Activated T-helper 1 cell treated with anti-CD3 and anti-CD28 coated beads, Interleukin-12 subunit alpha, Interleukin-12 subunit beta, Interleukin-2, Interleukin-4 antibody, amounts not matched to agents 30 ng/mL and 10 ng/mL and 1 ng/mL, durations not matched to agents 14 hours and 24 hours and 36 hours (primary cell): ENCODE data around the gene SLC22A4. TPM values are rescaled to one million over a fixed set of nuclear protein-coding genes. Genes with fewer than 3 reads are reported as not detected.

Experiments used
- DNase-seq: peaks from one replicate; pipeline ENCODE4 v3.0.0; 2021; ENCODE audit warnings: low spot score
- H3K27ac Mint-ChIP-seq: one replicate; pipeline ENCODE4 v1.8.0; 2021; ENCODE audit warnings: mild to moderate bottlenecking, mixed read lengths
- H3K27me3 Mint-ChIP-seq: one replicate; pipeline ENCODE4 v1.8.0; 2022; ENCODE audit warnings: mild to moderate bottlenecking, moderate library complexity, mixed read lengths; ENCODE audit not compliant: insufficient read depth
- H3K36me3 Mint-ChIP-seq: one replicate; pipeline ENCODE4 v1.8.0; 2021; ENCODE audit warnings: low read depth, mixed read lengths
- H3K4me1 Mint-ChIP-seq: one replicate; pipeline ENCODE4 v1.8.0; 2021; ENCODE audit warnings: low read depth, mixed read lengths
- H3K4me3 Mint-ChIP-seq: one replicate; pipeline ENCODE4 v1.8.0; 2021; ENCODE audit warnings: mild to moderate bottlenecking, moderate library complexity, mixed read lengths
- H3K9me3 Mint-ChIP-seq: one replicate; pipeline ENCODE4 v1.8.0; 2021; ENCODE audit warnings: mixed read lengths
- intact Hi-C: fragments of 100-400 bp; cut with micrococcal nuclease; formaldehyde crosslinking; loops from one replicate; pipeline ENCODE4 v1.15.1; 2024
- total RNA-seq: library from RNA; stranded (reverse); gene quantifications from 2 replicates; pipeline ENCODE4 v1.2.3, GENCODE V29; 2022

Gene SLC22A4
- total RNA-seq, 1 donor from 2014 or later = 1.6 TPM

DNA sequence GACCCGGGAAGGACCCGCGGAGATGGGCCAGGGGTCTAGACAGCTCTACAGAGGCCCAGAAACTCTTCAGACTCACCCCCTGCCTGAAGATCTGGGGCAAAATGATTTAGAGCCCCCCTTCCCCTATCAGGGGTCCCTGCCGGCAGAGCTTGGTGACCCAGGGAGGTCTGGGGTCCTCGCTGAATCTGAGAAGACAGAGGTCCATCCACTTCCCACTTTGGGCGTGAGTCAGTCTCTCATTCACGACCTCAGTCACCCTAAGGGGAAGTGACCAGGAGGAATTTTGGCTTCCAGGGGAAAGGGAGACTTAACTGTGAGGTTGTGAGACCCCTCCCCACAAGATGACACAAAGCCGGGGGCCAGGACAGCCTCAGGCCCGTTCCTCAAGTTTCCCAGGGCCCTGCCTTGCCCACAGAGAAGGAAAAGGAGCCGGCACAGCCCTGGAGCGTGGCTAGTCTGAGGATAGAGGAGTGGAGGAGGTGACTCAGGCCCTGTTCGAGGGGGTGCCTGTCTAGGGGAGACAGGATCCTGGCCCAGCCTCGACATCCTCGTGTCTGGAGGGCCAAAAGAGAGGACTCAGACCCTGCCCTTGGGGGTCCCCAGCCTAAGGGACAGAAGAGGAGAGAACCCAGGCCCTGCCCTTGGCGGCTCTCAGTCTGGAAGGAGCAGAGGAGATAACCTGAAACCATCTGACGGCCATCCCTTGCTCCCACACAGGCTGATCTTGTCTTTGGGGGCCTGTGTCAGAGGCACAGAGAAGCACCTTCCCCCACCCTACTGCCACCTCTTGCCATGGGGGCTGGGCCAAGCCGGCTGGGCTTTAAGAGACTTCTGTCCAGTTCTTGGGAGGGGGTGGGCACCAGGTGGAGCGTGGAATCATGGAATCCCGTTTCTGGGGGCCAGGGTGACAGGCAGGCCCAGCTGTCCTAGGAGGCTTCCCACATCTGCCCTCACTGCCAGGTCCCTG lies 35.8 kb upstream of the SLC22A4 start:
- Mint-ChIP-seq H3K4me3 (no peak overlapping the region), H3K36me3 (peaks cover 3% of the 10 kb centered on the region), H3K27ac (peak overlapping the region; percentile 34), H3K4me1 (peaks cover 29% of the 10 kb centered on the region), H3K27me3 (peaks cover 18% of the 10 kb centered on the region), H3K9me3 (no peaks in the 10 kb centered on the region)
- intact Hi-C loops = no loop called here
- no peak for DNase-seq

GRCh38 chr5:132259069-132259851 lies 34.9 kb upstream of the SLC22A4 start:
- peak overlapping the region; percentile 50 for H3K27ac Mint-ChIP-seq
- peaks cover 18% of the 10 kb centered on the region for H3K27me3 Mint-ChIP-seq
- no peak overlapping the region for H3K4me3 Mint-ChIP-seq
- no peaks in the 10 kb centered on the region for H3K9me3 Mint-ChIP-seq
- no peak for DNase-seq
- intact Hi-C loops = no loop called here
- H3K4me1 Mint-ChIP-seq = peaks cover 33% of the 10 kb centered on the region
- H3K36me3 Mint-ChIP-seq = peaks cover 3% of the 10 kb centered on the region

GRCh38 chr5:132260051-132260450 lies 34.1 kb upstream of the SLC22A4 start:
- Mint-ChIP-seq H3K36me3 (peaks cover 3% of the 10 kb centered on the region), H3K27ac (peak overlapping the region; percentile 69), H3K27me3 (peaks cover 18% of the 10 kb centered on the region), H3K4me3 (peak overlapping the region; percentile 41), H3K9me3 (no peaks in the 10 kb centered on the region), H3K4me1 (peaks cover 40% of the 10 kb centered on the region)
- intact Hi-C loops = loop anchor here (2.0 kb wide), 1 partner anchor 13 kb away; no protein-coding TSS in a partner anchor
- DNase-seq = no peak

DNA sequence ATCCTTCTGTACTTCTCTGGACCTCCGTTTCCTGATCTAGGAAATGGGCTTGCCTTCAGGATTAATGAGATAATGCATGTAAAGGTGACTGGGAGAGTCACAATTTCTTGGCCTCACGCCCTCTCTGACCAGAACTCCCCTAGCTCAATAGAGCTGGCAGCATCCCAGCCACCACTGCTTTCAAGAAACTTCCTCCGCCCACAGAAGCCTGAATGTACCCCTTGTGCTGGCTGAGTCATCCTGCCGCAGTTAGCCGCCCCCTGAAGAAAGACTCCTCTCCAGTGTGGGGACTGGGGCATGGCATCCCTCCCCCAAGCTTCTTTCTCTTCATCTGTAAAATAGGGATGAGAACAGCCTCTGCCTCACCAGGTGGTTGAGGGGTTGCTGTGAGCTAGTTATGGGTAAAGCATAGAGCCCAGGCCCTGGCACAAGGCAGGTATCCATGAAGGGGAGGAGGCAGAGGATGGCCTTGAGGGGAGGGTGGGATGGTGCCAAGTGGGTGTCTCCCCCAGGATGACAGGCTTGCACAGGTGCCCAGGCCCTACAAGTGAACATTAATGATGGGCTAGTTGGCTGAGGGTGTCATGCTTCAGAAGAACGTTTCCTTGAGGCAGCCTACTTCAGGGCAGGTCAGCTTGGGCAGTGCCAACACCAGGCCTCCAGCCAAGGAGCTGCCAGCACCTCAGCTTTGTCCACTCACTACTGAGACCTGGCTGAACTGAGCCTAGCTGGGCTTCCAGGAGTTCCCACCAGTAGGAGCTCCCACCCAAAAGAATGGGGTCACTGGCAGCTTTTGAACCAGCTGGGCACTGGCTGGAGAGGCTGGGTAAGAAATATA lies 33.3 kb upstream of the SLC22A4 start:
- no peak for DNase-seq
- Mint-ChIP-seq H3K36me3 (peaks cover 3% of the 10 kb centered on the region), H3K4me1 (peaks cover 41% of the 10 kb centered on the region), H3K4me3 (peak overlapping the region; percentile 41), H3K27ac (peak overlapping the region; percentile 69), H3K9me3 (no peaks in the 10 kb centered on the region), H3K27me3 (peaks cover 17% of the 10 kb centered on the region)
- intact Hi-C loops = loop anchor here (2.0 kb wide), 1 partner anchor 14 kb away; no protein-coding TSS in a partner anchor

DNA sequence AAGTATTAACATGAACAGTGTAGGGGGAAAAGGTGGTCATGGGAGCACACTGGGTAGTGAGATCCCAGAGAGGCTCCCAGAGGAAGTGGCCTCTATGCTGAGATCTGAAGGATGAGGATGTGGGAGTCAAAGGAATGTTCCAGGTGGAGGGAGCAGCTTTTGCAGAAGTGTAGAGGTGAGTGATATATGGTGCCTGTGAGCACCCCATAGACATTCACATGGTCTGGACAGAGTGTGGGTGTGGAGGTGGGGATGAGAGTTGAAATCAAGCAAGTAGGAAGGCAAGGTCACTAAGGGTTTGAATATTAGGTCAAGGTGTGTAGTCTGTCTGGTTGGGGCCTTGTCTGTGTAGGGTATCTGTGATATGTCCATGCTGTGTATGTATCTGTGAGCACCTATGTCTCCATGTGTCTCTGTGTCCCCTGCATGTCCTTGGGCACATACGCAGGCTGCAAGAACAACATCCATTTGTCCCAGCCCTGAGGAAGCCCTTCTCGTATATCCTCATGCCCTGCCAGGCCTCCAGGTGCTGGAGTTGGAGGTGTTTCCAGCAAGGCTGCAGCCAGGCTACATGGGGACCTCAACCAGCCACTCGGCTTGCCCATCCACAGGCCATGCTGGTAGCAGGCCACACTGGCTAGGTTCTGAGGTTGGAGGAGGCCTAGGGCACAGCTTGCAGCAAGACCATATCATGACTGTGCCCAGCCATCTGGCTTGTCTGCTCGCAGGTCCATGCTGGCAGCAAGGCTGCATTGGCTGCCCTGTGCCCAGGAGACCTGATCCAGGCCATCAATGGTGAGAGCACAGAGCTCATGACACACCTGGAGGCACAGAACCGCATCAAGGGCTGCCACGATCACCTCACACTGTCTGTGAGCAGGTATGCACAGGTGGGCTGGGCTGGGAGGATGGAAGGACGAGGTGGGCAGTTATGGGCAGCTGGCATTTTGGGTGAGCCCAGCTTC lies 32.0 kb upstream of the SLC22A4 start:
- Mint-ChIP-seq H3K4me3 (peak overlapping the region; percentile 2), H3K36me3 (no peaks in the 10 kb centered on the region), H3K27me3 (peaks cover 6% of the 10 kb centered on the region), H3K27ac (peak overlapping the region; percentile 37), H3K4me1 (peaks cover 36% of the 10 kb centered on the region), H3K9me3 (no peaks in the 10 kb centered on the region)
- DNase-seq = no peak
- intact Hi-C loops = loop anchor here (2.0 kb wide), 1 partner anchor 15 kb away; no protein-coding TSS in a partner anchor

DNA sequence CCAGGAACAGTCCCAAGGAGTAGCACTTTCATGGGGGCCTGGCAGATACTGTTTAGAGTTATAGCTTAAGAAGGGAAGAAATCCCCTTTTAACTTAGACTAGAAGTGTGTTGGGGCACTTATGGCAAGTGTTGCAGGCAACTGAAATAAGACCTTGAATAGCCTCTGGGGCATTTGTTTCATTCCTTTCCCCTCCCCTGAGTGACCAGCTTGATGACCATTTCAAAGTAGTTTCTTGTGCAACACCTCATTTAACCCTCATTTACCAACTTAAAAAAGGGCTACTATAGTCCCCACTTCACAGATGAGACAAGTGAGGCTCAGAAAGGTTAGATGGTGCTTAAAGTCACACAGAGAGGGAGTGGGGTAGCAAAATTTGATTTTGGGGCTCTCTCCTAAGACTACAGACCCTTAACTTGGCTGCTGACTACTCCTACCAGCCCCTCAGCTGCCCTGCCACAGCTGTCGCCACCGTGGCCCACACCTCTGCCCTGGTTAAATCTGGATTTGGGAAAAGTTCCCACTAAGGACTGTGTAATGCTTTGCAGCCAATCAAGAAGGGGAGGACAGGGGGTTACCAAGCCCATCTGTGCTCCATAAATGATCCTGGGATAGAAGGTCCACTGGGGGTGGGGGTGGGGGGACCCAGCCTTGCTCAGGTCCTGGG lies 31.2 kb upstream of the SLC22A4 start:
- Mint-ChIP-seq H3K9me3 (no peaks in the 10 kb centered on the region), H3K27ac (peak overlapping the region; percentile 83), H3K4me1 (peaks cover 36% of the 10 kb centered on the region), H3K4me3 (no peak overlapping the region), H3K36me3 (no peaks in the 10 kb centered on the region), H3K27me3 (peaks cover 5% of the 10 kb centered on the region)
- no peak for DNase-seq
- intact Hi-C loops = no loop called here

DNA sequence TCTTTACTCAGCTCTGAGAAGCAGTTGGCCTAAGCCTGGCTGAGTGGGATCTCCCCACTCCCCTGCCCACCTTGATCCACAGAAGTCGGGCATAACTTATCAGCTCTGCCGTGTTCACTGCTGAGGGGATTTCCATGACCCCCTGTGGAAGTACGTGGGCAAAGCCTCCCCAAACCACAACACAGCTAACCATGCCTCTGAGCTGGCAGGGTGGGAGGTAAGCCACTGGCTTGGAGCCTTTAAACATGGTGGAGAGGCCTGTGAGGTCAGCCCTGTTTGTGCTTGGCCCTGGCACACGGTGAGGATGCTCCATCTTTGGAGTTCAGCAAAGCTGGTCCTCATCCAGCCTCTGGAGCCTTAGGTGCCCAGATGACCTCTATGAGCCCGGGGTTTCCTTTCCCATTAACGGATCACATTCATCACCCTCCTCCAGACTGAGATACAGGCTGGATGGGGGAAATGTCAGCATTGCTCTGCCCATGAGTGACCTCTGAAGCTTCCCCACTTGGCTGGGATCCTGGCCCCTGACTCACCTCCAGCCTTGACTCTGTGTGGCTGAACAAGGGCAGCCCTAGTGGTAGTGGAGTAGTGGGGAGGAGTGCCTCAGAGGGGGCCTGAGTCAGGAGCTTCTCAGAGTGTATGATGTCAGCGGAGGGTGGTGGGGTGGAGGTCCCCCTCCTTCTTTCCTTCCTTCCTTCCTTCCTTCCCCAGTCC lies 30.5 kb upstream of the SLC22A4 start:
- Mint-ChIP-seq H3K9me3 (no peaks in the 10 kb centered on the region), H3K4me1 (peaks cover 39% of the 10 kb centered on the region), H3K27me3 (peaks cover 2% of the 10 kb centered on the region), H3K36me3 (no peaks in the 10 kb centered on the region), H3K4me3 (no peak overlapping the region), H3K27ac (peak overlapping the region; percentile 83)
- intact Hi-C loops = no loop called here
- no peak for DNase-seq

- no peaks in the 10 kb centered on the region for H3K36me3 Mint-ChIP-seq
- H3K4me1 Mint-ChIP-seq = peaks cover 40% of the 10 kb centered on the region
- DNase-seq = no peak
- no peaks in the 10 kb centered on the region for H3K9me3 Mint-ChIP-seq
- peak overlapping the region; percentile 22 for H3K27ac Mint-ChIP-seq
- intact Hi-C loops = no loop called here
- no peak overlapping the region for H3K4me3 Mint-ChIP-seq
- peaks cover 2% of the 10 kb centered on the region for H3K27me3 Mint-ChIP-seq
These were observed 29.5 kb upstream of the SLC22A4 start for GRCh38 chr5:132264546-132265335.

DNA sequence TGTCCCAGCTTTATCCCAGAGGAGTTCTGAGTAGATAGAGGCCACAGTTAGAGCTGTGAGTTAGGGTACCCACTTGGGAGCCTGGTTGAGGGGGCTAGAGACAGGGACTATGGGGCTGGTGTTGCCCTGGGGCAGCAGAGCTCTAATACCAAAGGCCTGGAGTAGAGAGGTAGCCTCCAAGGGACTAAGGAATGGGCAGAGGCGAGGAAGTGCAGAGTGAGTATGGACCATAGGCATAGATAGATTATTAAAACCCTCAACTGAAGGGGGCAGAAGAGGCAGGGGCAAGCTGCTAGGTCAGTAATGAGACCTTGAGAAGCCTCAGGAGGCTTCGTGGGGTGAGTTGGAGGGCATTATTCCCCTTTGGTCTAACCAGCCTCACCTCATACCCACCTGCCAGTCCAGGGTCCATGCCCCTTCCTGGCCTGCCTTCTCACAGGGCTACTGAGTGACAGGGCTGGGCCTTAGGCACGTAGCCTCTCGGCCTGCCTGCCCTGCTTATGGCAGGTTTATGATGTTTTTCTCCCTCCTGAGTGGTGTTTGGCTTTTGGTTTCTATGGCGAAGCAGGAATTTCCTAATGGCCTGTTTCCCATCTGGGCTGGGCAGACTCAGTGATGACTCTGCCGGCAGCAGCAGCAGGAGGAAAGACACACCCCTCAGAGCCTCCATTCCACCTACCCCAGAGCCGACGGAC lies 28.7 kb upstream of the SLC22A4 start:
- H3K36me3 Mint-ChIP-seq = no peaks in the 10 kb centered on the region
- peaks cover 2% of the 10 kb centered on the region for H3K27me3 Mint-ChIP-seq
- intact Hi-C loops = no loop called here
- DNase-seq = no peak
- H3K27ac Mint-ChIP-seq = no peak overlapping the region
- peaks cover 33% of the 10 kb centered on the region for H3K4me1 Mint-ChIP-seq
- H3K4me3 Mint-ChIP-seq = no peak overlapping the region
- no peaks in the 10 kb centered on the region for H3K9me3 Mint-ChIP-seq
